Ammon's horn (tissue), 1 donor: ENCODE results near the gene RAB5A.
"Not testable (repeated sequence)": the region's sequence is repeated elsewhere in the genome, so short reads cannot be mapped to it uniquely, and the experiment has no call there.

Source experiments
- DNase-seq: peaks from one replicate; pipeline ENCODE4 v3.0.0-alpha.2; 2016; ENCODE audit warnings: low spot score

RAB5A gene

DNA sequence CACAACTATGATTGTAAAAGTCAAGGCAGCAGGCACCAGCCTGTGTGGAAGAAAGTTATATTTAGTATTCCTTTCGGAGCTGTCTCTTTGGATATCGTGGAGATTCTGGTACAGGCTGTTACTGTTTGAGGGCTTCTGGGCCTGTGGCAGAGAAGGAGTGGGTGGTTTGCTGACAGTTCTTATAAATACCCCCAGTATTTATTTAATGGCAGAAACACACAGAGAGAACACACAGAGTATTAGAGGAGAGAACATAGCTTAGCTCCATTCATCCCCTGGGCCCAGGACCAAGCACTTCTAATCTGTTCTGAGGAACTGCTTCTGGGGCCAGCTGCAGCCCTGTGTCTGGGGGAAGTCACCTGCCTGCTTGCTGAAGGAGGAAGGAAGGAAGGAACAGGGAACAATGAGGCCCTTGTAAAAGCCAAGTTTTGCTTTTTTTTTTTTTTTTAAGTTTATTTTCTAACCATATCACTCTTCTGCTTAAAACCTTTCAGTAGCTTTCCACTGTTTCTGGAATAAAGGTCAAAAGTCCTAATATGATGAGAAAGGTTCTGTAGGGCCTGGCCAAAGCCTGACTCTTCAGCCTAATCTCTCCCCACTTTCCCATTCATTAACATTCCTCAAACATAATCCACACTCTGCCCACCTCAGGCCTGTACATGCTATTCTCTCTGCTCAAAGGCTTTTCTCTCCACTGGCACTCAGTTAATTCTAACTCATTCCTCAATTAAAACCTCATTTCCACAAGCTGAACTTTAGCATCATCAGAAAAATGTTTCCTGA, 76.9 kb downstream of the RAB5A start:
- peak; percentile 83 for DNase-seq

DNA sequence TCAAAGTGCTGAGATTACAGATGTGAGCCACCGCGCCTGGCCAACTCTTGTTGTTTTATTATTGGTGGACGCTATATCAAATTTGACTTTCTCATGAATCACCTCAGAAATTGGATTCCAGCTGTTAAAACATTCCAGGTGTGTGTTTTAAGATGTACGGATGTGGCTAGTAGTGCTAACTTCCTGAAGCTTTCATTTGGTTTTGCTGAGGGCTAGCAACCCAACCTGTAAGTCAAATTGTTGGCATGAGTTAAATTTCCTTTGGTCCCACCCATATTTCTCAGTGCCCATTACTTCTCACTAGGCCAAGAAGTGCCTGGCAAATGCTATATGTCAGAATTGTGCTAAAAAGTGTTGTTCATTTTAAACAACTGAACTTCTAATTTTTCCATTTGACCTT, 80.2 kb downstream of the RAB5A start:
- no peak for DNase-seq

DNA sequence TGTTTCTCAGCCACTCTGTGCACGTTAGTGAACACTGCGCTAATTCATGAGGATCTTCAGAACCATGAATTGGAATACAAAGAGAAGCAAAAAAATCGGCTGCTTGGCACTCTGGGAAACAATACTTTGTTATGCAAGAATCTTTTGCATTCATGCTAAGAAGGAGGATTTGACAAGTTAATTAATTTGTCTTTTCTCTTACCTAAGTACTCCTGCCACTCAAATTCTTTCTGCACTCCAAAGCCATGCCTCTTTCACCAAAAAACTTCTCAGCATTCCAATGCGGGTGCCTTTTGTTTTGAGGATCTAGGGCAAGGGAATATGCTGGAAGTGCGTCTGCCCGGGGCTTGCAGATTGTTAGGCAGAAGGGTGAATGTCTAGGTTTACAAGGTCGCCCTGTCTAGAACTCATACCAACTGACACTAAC, 82.0 kb downstream of the RAB5A start:
- no peak for DNase-seq

DNA sequence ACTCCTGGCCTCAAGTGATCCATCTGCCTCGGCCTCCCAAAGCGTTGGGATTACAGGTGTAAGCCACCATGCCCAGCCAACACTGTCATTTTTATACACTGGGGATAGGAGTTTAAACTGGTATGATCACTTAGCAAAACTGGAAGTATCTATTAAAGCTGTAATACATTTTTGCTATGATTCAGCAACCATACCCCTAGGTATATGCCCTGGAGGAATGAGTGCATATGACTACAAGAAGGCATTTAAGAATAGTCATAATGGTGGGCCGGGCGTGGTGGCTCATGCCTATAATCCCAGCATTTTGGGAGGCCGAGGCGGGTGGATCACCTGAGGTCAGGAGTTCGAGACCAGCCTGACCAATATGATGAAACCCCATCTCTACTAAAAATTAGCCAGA, 85.0 kb downstream of the RAB5A start:
- DNase-seq, result not testable (repeated sequence)
